Stimulated activated CD4-positive, alpha-beta T cell treated with anti-CD3 and anti-CD28 coated beads, Interleukin-4, amount 100 ng/mL, for 1 hour (primary cell): ENCODE measurements around the gene FLNA.
"Not testable (repeated sequence)": the region's sequence is repeated elsewhere in the genome, so short reads cannot be mapped to it uniquely, and the experiment has no call there.

Source experiments
- DNase-seq: peaks from one replicate; pipeline ENCODE4 v3.0.0-alpha.2; 2020

The FLNA gene

DNA sequence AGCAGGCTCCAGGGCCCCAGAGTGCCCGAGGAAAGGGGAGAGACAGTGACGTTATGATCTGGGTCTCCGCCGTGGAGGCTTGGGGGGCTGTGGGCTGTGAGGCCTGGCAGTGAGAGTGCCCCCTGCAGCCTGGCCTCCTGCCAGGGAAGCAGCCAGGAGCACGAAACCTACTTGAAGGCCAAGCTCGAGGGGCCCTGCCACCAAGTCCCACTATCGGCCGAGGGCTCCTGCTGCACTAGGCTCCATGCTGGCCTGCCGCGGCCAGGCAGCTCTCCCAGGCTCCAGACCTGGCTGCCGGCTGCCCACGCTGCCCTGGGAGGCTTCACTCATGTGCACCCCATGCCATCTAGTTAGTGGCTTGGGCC lies 18.7 kb downstream of the FLNA start:
- no peak for DNase-seq

- no peak for DNase-seq
Measured at GRCh38 chrX:154355094-154355775, 19.2 kb downstream of the FLNA start.

DNA sequence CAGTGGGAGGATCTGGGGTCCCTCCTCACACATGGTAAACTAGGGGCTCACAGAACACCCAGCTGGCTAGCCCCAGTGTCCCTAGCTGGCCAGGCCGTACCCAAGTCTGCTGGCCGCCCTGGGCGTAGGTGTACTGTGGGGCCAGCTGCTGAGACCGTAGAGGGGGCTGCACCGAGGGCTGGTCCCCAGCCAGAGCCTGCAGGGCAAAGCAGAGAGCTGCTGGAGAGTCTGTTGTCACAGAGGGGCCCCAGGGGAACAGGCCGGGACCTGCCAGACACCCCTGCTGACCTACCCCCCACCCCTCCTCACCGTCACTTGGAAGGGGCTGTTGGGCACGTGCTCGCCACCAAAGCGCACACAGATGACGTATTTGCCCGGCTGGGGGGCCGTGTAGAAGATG lies 19.9 kb downstream of the FLNA start:
- no peak for DNase-seq

- DNase-seq = no peak
Measured at GRCh38 chrX:154354013-154354412, 20.4 kb downstream of the FLNA start.

DNA sequence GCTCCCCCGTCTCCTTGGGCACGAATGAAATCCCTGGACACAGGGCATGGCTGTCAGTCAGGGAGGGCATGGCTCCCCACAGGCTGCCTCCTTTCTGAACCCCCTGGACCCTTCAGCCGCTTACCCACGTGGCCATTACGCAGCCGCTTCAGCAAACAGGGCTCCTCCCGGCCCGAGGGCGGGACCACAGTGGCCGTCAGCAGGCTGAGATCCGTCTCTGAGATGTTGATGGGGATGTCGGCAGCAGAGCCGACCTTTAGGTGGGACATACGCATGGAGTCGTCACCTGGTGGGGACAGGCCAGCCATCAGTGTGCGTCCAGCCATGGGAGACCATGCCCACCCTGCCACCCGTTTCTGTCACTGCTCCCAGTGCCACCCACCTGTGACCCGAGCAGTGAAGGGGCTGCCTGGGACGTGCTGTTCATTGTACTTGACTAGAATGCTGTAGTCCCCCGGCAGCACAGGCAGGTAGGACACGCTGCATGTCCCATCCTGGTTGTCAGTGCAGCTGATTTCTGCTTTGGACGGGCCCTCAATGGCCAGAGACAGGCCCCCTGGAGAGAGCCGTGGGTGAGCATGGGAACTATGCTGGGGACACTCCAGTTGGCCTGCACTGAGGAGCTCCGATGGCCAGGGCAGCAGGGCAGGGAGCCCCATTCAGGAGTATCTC lies 21.1 kb downstream of the FLNA start:
- no peak for DNase-seq

GRCh38 chrX:154352466-154352865 lies 22.0 kb downstream of the FLNA start:
- no peak for DNase-seq

GRCh38 chrX:154352012-154352401 lies 22.4 kb downstream of the FLNA start:
- DNase-seq = no peak

DNA sequence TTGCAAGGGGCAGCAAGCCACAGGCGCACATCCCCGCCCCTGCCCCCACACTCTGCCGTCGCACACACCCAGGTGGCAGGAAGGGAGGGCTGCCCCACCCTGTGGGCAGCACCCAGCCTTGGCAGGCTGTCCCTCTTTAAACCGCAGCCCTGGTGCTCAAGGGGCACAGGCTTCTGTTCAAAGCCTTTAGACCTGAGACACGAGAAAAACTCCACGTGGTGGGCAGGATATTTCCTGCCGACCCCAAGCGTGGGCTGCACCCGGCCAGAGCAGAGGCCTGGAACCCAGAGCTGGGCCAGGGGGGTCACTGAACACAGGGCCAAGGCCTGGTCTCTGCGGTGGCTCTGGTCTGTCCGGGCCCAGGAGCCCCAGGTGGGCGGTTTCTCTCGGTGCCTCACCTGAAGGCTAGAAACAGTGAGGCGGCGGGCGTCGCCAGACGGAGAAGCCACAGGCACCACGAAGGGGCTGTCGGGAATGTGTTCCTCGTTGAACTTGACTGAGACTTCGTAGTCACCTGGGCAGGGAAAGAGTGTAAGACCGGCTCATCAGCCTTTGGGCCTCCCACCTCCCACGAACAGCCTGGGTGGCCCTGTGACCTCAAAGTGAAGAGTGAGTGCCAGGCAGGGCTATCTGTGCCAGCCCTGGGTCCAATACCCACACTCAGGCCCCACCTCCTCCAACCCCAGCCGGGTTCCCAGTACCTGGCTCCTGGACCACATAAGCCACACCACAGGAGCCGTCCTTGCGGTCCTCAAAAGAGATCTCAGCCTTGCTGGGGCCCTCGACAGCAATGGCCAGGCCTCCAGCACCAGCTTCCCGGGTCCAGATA lies 23.0 kb downstream of the FLNA start:
- no peak for DNase-seq

GRCh38 chrX:154350429-154351182 lies 23.8 kb downstream of the FLNA start:
- DNase-seq = no peak

GRCh38 chrX:154349979-154350378 lies 24.5 kb downstream of the FLNA start:
- no peak for DNase-seq

- DNase-seq = no peak
Measured at GRCh38 chrX:154349359-154349935, 25.0 kb downstream of the FLNA start.

- DNase-seq = no peak
Measured at GRCh38 chrX:154348646-154349358, 25.6 kb downstream of the FLNA start.

DNA sequence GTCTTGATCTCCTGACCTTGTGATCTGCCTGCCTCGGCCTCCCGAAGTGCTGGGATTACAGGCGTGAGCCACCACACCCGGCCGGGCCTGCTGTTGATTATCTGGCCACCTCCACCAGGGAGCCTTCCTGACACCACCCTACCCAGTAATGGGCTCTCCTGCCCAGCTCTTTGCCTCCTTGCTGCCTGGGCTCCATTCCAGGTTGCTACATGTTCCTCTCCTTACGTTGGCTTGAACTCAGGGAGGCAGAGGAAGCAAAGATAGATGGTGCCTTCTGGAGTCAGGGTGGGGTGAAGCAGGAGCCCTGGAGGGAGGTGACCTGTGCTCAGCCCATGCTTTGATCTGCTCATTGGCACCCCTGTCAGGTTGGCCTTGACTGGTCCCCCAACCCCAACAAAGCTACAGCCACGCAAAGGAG lies 26.3 kb downstream of the FLNA start:
- no peak for DNase-seq

GRCh38 chrX:154343620-154344019 lies 30.8 kb downstream of the FLNA start:
- not testable (repeated sequence) for DNase-seq

DNA sequence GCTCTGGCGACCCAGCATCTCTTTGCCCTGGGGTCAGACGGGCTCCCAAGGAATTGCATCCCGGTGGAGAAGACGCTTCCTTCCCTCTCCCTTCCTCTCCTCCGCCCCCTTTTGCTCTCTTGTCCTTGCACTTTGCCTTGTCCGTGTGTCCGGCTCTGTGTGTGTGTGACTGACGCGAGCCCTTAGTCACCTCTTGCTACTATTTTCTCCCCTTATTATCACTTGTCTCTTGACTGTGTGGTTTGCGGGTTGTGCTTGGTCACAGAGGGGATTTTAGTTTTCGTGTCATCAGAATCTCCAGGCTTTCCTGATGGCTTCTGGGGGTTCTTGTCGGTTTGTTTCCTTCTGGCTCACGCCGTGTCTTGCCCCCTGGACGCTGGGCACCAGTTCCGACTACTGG lies 31.4 kb downstream of the FLNA start:
- DNase-seq = not testable (repeated sequence)

- not testable (repeated sequence) for DNase-seq
Measured at GRCh38 chrX:154341399-154342298, 32.8 kb downstream of the FLNA start.

- no peak for DNase-seq
Measured at GRCh38 chrX:154334496-154334895, 39.9 kb downstream of the FLNA start.

GRCh38 chrX:154333837-154334271 lies 40.6 kb downstream of the FLNA start:
- no peak for DNase-seq

GRCh38 chrX:154333116-154333515 lies 41.3 kb downstream of the FLNA start:
- DNase-seq = no peak

GRCh38 chrX:154332561-154332960 lies 41.9 kb downstream of the FLNA start:
- DNase-seq = no peak

- no peak for DNase-seq
Measured at GRCh38 chrX:154329294-154329693, 45.1 kb downstream of the FLNA start.
